A673 (cell line): Measurements from ENCODE around the gene SELENOS. TPM values are rescaled to one million over a fixed set of nuclear protein-coding genes. Genes with fewer than 3 reads are reported as not detected.

Experiments
- BruUV-seq: library from RNA; stranded (reverse); fragments of 400-500 nt; replicated peaks from 2 replicates; lab custom pipeline; 2021; lab: Mats Ljungman, UMichigan
- CTCF ChIA-PET: fragments of 300-600 bp; sonication (Branson Sonifier 250); formaldehyde crosslinking; loops from one replicate; lab custom pipeline; 2022; ENCODE audit warnings: antibody characterized with exemption; lab: Charles Lee
- POLR2A ChIA-PET: fragments of 300-600 bp; sonication (Branson Sonifier 250); formaldehyde crosslinking; loops from one replicate; lab custom pipeline; 2022; ENCODE audit warnings: antibody characterized with exemption; ENCODE audit not compliant: low non-redundant PET; lab: Charles Lee
- DNase-seq: peaks from one replicate; pipeline ENCODE4 v3.0.0-alpha.2; 2015; ENCODE audit warnings: low spot score
- H3K27ac ChIP-seq: fragments of 200-600 bp; sonication (generic); 2 replicates; pipeline ENCODE4 v1.5.1; 2016; ENCODE audit warnings: mixed run types, low read depth, mild to moderate bottlenecking, mixed read lengths, antibody characterized with exemption, low read length; ENCODE audit not compliant: poor library complexity, severe bottlenecking
- H3K27me3 ChIP-seq: fragments of 200-600 bp; sonication (generic); replicated peaks from 2 replicates; pipeline ENCODE4 v1.6.1; 2017; ENCODE audit warnings: mixed run types, low read depth, mild to moderate bottlenecking, mixed read lengths, antibody characterized with exemption, low read length; ENCODE audit not compliant: insufficient read depth, poor library complexity
- H3K36me3 ChIP-seq: fragments of 200-600 bp; sonication (generic); 2 replicates; pipeline ENCODE4 v1.6.1; 2016; ENCODE audit warnings: mixed run types, mild to moderate bottlenecking, mixed read lengths, antibody characterized with exemption, low read length; ENCODE audit not compliant: insufficient read depth, poor library complexity, severe bottlenecking
- H3K4me1 ChIP-seq: fragments of 200-600 bp; sonication (generic); 2 replicates; pipeline ENCODE4 v1.6.1; 2017; ENCODE audit warnings: mixed run types, mild to moderate bottlenecking, mixed read lengths, antibody characterized with exemption, low read length; ENCODE audit not compliant: insufficient read depth, poor library complexity, severe bottlenecking
- H3K4me3 ChIP-seq: fragments of 200-600 bp; sonication (generic); 2 replicates; pipeline ENCODE4 v1.5.1; 2016; ENCODE audit warnings: low read depth, mixed run types, mild to moderate bottlenecking, mixed read lengths, low read length; ENCODE audit not compliant: poor library complexity, severe bottlenecking
- H3K9me3 ChIP-seq: fragments of 200-600 bp; sonication (generic); 2 replicates; pipeline ENCODE4 v1.6.1; 2016; ENCODE audit warnings: mixed run types, low read depth, mild to moderate bottlenecking, mixed read lengths, antibody characterized with exemption, low read length; ENCODE audit not compliant: poor library complexity, severe bottlenecking
- CTCF ChIP-seq: fragments of 300-800, 200-600 bp; sonication (generic); conservative IDR thresholded peaks from 2 replicates; pipeline ENCODE4 v1.5.1; 2017; ENCODE audit warnings: low read depth, mild to moderate bottlenecking, antibody characterized with exemption, low read length, moderate library complexity, mixed read lengths
- EZH2 ChIP-seq: fragments of 200-600 bp; sonication (generic); IDR thresholded peaks from 2 replicates; pipeline ENCODE4 v1.6.1; 2017; ENCODE audit warnings: borderline replicate concordance, low read depth, mild to moderate bottlenecking, mixed read lengths, antibody characterized with exemption, low read length; ENCODE audit not compliant: poor library complexity, severe bottlenecking
- intact Hi-C: fragments of 100-400 bp; cut with micrococcal nuclease; formaldehyde crosslinking; loops from one replicate; pipeline ENCODE4 v1.10.0; 2022; ENCODE audit not compliant: unreplicated experiment
- total RNA-seq: library from RNA; stranded (reverse); gene quantifications from 2 replicates; pipeline ENCODE4 v1.2.3, GENCODE V29; 2021

SELENOS gene
- total RNA-seq, 1 experiment from 2014 or later: 40.1 TPM

DNA sequence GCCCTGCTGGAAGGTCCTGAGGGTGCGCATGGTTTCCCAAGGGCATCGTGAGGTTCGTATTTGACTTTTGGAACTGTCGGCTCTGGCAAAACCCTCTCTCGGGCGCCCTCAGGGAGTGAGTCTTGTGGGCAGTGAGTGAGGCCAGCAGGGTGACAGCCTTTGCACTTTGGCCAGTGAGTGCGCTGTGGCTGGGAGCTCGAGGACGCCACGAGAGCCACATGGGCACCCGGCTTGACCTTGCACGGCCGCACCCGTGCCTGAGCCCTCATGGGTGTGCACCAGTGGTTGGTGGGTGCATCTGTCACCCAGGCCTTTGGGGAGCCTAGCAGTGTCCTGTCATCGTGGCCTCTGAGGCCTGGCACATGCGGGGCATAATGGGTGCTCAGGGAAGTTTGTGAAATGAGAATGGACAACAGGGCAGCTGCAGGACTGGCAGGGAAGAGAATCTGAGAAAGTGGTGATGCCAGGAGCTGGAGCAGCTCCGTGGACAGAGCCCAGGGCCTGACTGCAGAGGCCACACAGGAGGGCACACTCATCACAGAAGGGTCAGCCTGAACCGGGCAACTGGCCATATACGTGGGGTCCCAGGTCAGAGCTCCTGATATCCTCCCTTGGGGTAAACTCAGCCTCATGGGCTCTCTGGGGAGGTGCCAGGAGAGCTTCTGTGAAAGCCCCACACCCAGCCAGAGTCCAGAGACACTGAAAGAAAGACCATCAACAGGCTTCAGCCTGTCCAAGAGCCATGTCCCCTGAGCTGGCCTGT, 48.2 kb upstream of the SELENOS start:
- intact Hi-C loops: no loop called here
- peaks cover 2% of the 10 kb centered on the region for H3K27me3 ChIP-seq
- no TSS peak for BruUV-seq

DNA sequence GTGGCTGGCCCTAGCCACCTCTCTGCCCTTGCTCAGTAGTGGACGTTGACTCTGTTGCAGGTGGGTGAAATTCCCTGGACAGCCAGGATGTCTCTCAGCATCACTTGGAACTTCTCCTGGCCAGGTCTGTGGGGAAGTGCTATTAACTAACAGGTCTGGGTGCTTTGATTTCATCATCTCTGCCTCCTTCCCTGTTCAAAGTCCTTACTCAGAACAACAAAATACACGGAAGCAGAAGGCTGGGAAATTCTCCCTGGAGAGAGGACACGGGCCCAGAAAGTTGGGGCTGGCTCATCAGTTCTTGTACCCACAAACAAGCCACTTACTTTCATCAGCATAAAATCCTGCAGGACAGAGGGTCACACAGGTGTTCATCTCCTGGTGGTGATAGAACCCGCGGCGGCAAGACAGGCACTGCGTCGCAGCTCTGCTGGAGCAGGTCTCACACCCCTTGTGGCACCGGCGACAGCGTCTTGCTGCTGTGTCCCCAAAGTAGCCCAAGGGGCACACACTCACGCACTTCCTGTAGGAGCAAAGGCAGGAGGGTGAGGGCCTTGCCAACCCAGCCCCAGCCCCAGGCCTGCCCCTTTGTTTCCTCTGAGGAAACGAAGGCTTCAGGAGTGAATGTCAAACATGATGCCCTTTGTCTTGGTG, 47.4 kb upstream of the SELENOS start:
- Histone ChIP-seq H3K4me3 (no peak overlapping the region), H3K9me3 (no peaks in the 10 kb centered on the region), H3K4me1 (peaks cover 6% of the 10 kb centered on the region), H3K36me3 (no peaks in the 10 kb centered on the region), H3K27ac (no peak overlapping the region), H3K27me3 (no peaks in the 10 kb centered on the region)
- BruUV-seq: no TSS peak
- POLR2A ChIA-PET: no interaction called here
- no peak for DNase-seq
- intact Hi-C loops: no loop called here
- CTCF ChIA-PET: no interaction called here
- TF ChIP-seq EZH2: no peak
- TF ChIP-seq CTCF: no peak

More for the DNA sequence above, 48.2 kb upstream of the SELENOS start:
- Histone ChIP-seq H3K4me3 (no peak overlapping the region), H3K36me3 (no peaks in the 10 kb centered on the region), H3K27ac (no peak overlapping the region), H3K9me3 (no peaks in the 10 kb centered on the region), H3K4me1 (peaks cover 1% of the 10 kb centered on the region)
- TF ChIP-seq CTCF (no peak), EZH2 (no peak)
- DNase-seq: no peak
- ChIA-PET CTCF (no interaction called here), POLR2A (no interaction called here)

DNA sequence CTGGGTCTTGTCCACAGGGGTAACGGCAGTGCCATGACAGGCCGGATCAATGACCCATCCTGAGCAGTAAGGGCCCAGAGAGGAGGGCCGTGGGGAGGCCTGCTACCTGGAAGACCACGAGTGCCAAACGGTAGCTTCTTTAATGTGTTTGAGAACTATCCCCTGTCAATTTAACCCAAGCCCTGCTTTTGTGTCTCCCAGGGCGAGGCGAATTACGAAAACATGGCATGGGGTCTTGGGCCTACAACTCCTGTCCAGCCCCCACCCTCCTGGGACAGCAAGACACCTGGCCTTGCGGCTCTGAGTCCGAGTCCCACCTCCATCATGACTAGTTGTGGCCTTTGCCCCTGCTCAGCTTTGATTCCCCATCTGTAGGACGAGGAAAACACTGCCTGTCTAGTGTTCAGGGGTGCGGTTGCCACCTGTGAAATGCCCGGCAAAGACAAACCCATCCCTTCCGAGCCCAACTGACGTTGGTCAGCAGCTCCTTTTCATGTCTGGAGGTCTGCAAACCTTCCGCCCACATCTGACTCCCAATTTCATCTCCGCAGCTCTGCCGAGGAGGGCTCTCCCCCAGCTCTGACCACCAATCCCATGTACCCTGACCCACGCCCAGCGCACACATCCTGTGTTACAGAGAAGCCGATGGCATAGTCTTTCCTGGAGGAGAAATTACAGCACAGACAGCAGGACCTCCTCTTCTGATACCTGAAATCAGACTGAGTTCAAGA, 46.7 kb upstream of the SELENOS start:
- no peak overlapping the region for H3K27ac ChIP-seq
- no peaks in the 10 kb centered on the region for H3K9me3 ChIP-seq
- intact Hi-C loops: no loop called here
- ChIA-PET CTCF (no interaction called here), POLR2A (no interaction called here)
- no peaks in the 10 kb centered on the region for H3K27me3 ChIP-seq
- H3K36me3 ChIP-seq: no peaks in the 10 kb centered on the region
- TF ChIP-seq EZH2 (no peak), CTCF (no peak)
- no TSS peak for BruUV-seq
- H3K4me3 ChIP-seq: no peak overlapping the region
- peaks cover 6% of the 10 kb centered on the region for H3K4me1 ChIP-seq
- no peak for DNase-seq
